HepG2 (cell line): ENCODE measurements around the gene GAS5. TPM values are rescaled to one million over a fixed set of nuclear protein-coding genes. Genes with fewer than 3 reads are reported as not detected.

Source experiments
- CHCHD3 ChIP-seq: sonication (generic); formaldehyde crosslinking; IDR thresholded peaks from 2 replicates; pipeline ENCODE4 v1.8.0; 2022; ENCODE audit warnings: mild to moderate bottlenecking, missing genetic modification reagents, moderate library complexity
- DMAP1 ChIP-seq: IDR thresholded peaks from 2 replicates; pipeline ENCODE4 v1.6.1; 2016
- KLF13 ChIP-seq: sonication (generic); formaldehyde crosslinking; IDR thresholded peaks from 2 replicates; pipeline ENCODE4 v1.4.0; 2020; ENCODE audit warnings: mild to moderate bottlenecking, missing genetic modification reagents
- KLF16 ChIP-seq, 2 experiments: sonication (generic) in 1 of 2; formaldehyde crosslinking in 1 of 2; IDR thresholded peaks; 2 replicates each; pipeline versions ENCODE4 v1.6.1 to v1.8.0; 2016 to 2023; ENCODE audit warnings: missing genetic modification reagents in 2 of 2, missing compliant biosample characterization in 1 of 2
- KMT2A ChIP-seq: sonication (generic); formaldehyde crosslinking; IDR thresholded peaks from 2 replicates; pipeline ENCODE4 v1.4.0; 2020; ENCODE audit warnings: missing genetic modification reagents
- MBNL3 ChIP-seq: fragments of 250-450 bp; sonication (Bioruptor Pico); conservative IDR thresholded peaks from 2 replicates; pipeline ENCODE4 v1.8.0; 2022; ENCODE audit warnings: mild to moderate bottlenecking, inconsistent platforms
- NFE2 ChIP-seq: sonication (generic); formaldehyde crosslinking; IDR thresholded peaks from 2 replicates; pipeline ENCODE4 v1.4.0; 2020; ENCODE audit warnings: missing genetic modification reagents
- POLR2AphosphoS5 ChIP-seq: IDR thresholded peaks from 2 replicates; pipeline ENCODE4 v1.6.1; 2012; ENCODE audit warnings: low read depth, low read length
- SALL2 ChIP-seq: sonication (generic); formaldehyde crosslinking; IDR thresholded peaks from 2 replicates; pipeline ENCODE4 v1.8.1; 2023; ENCODE audit warnings: mild to moderate bottlenecking, missing genetic modification reagents, inconsistent platforms
- TSC22D2 ChIP-seq: sonication (generic); formaldehyde crosslinking; IDR thresholded peaks from 2 replicates; pipeline ENCODE4 v1.5.1; 2020; ENCODE audit warnings: missing genetic modification reagents, mild to moderate bottlenecking, borderline replicate concordance
- ZFP36L1 ChIP-seq: sonication (generic); formaldehyde crosslinking; IDR thresholded peaks from 2 replicates; pipeline ENCODE4 v1.8.0; 2022; ENCODE audit warnings: mild to moderate bottlenecking, missing genetic modification reagents, moderate library complexity
- ZFP37 ChIP-seq: sonication (generic); formaldehyde crosslinking; IDR thresholded peaks from 2 replicates; pipeline ENCODE4 v1.4.0; 2020; ENCODE audit warnings: missing genetic modification reagents, borderline replicate concordance
- ZNF619 ChIP-seq: sonication (generic); formaldehyde crosslinking; IDR thresholded peaks from 2 replicates; pipeline ENCODE4 v1.4.0; 2020; ENCODE audit warnings: mild to moderate bottlenecking, missing genetic modification reagents
- ZNF777 ChIP-seq: sonication (generic); formaldehyde crosslinking; IDR thresholded peaks from 2 replicates; pipeline ENCODE4 v1.4.0; 2020; ENCODE audit warnings: missing genetic modification reagents
- ZNF788 ChIP-seq: sonication (generic); formaldehyde crosslinking; IDR thresholded peaks from 2 replicates; pipeline ENCODE4 v1.5.0; 2020; ENCODE audit warnings: mild to moderate bottlenecking, missing genetic modification reagents, borderline replicate concordance
- ZSCAN31 ChIP-seq: sonication (generic); formaldehyde crosslinking; IDR thresholded peaks from 2 replicates; pipeline ENCODE4 v1.5.0; 2020; ENCODE audit warnings: low read depth, mild to moderate bottlenecking, missing genetic modification reagents
- polyA plus RNA-seq, 8 experiments: library from polyadenylated mRNA; depleted of rRNA in 3 of 8; stranded (reverse) in 7 of 8; unstranded in 1 of 8; fragments of >200 nt; fragmentation: Illumina TruSeq in 4 of 8; extraction: Trizol in 4 of 8; gene quantifications; 2 replicates each; pipeline versions ENCODE4 v1.2.1 to v1.2.3, GENCODE V29; 2011 to 2016; ENCODE audit warnings: low read depth in 4 of 8, missing spikeins in 1 of 8, mixed read lengths in 1 of 8; ENCODE audit not compliant: insufficient read depth in 1 of 8
- total RNA-seq, 5 experiments: library from RNA; depleted of rRNA; stranded (reverse); fragments of >200 nt; fragmentation: Illumina TruSeq; extraction: Trizol; gene quantifications; 2 replicates each; pipeline ENCODE4 v1.2.3, GENCODE V29; 2016; ENCODE audit warnings: low read depth in 1 of 5
- TF ChIP-seq, protein P1 (sequence below): sonication (generic); formaldehyde crosslinking; IDR thresholded peaks from 2 replicates; pipeline ENCODE4 v1.9.0; 2022; ENCODE audit warnings: low read depth, missing genetic modification reagents
- TF ChIP-seq, protein P2 (sequence below): sonication (generic); IDR thresholded peaks from 2 replicates; pipeline ENCODE4 v1.6.1; 2016; ENCODE audit warnings: low read depth, borderline replicate concordance
- TF ChIP-seq, protein P3 (sequence below): sonication (generic); formaldehyde crosslinking; IDR thresholded peaks from 2 replicates; pipeline ENCODE4 v1.5.0; 2020; ENCODE audit warnings: missing genetic modification reagents
- TF ChIP-seq, protein P4 (sequence below): sonication (generic); formaldehyde crosslinking; IDR thresholded peaks from 2 replicates; pipeline ENCODE4 v1.8.1; 2022; ENCODE audit warnings: mild to moderate bottlenecking, missing genetic modification reagents
- TF ChIP-seq, protein P5 (sequence below): sonication (generic); formaldehyde crosslinking; IDR thresholded peaks from 2 replicates; pipeline ENCODE4 v1.5.1; 2020; ENCODE audit warnings: mild to moderate bottlenecking, missing genetic modification reagents, borderline replicate concordance
- TF ChIP-seq, protein P6 (sequence below): sonication (generic); formaldehyde crosslinking; IDR thresholded peaks from 2 replicates; pipeline ENCODE4 v1.5.0; 2020; ENCODE audit warnings: mild to moderate bottlenecking, missing genetic modification reagents

GAS5 gene
- total and polyA plus RNA-seq, 2 of the 13 experiments (the other 11 are each of a cell fraction or from before 2014, with no cell fraction given), result 352 to 738 TPM

DNA sequence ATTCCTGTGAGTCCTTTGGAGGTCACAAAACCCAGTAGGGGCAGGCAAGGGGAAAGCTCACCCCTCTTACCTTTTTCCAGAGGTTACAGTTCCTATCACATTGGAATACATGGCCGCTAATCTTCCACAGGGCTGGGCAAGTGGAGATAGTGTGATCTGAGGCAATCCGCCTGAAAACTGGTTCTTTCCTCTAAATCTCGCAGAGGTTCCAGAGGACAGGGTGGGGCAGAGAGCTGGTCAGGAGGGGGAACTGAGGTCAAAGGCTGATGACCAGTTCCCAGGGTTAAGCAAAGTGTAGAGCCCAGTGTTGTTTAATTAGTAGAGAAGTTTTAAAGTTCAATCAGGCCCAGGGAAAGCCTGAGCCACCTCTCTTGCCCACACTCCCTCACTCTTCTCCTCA, 49.4 kb upstream of the GAS5 start, which contains the start of gene SERPINC1 (continued):
- TF ChIP-seq, protein P1, sequence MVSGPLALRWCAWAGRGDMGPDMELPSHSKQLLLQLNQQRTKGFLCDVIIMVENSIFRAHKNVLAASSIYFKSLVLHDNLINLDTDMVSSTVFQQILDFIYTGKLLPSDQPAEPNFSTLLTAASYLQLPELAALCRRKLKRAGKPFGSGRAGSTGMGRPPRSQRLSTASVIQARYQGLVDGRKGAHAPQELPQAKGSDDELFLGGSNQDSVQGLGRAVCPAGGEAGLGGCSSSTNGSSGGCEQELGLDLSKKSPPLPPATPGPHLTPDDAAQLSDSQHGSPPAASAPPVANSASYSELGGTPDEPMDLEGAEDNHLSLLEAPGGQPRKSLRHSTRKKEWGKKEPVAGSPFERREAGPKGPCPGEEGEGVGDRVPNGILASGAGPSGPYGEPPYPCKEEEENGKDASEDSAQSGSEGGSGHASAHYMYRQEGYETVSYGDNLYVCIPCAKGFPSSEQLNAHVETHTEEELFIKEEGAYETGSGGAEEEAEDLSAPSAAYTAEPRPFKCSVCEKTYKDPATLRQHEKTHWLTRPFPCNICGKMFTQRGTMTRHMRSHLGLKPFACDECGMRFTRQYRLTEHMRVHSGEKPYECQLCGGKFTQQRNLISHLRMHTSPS (CRISPR knock-in tag), result no peak
- TF ChIP-seq MBNL3 (CRISPR knock-in tag), result no peak
- TF ChIP-seq SALL2, result no peak
- TF ChIP-seq, protein P2, sequence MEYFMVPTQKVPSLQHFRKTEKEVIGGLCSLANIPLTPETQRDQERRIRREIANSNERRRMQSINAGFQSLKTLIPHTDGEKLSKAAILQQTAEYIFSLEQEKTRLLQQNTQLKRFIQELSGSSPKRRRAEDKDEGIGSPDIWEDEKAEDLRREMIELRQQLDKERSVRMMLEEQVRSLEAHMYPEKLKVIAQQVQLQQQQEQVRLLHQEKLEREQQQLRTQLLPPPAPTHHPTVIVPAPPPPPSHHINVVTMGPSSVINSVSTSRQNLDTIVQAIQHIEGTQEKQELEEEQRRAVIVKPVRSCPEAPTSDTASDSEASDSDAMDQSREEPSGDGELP, result no peak
- TF ChIP-seq POLR2AphosphoS5, result peak; percentile 80
- 0 out of 2 replicates have a peak, but pooled peaks have one; percentile 60 for TF ChIP-seq KMT2A (CRISPR knock-in tag)
- no peak for TF ChIP-seq KLF16 (CRISPR knock-in tag; IDR thresholded peaks at IDR 0.05)
- peak; percentile 55; the same call in 1 of the 2 replicates for TF ChIP-seq DMAP1 (CRISPR knock-in tag)
- TF ChIP-seq, protein P3, sequence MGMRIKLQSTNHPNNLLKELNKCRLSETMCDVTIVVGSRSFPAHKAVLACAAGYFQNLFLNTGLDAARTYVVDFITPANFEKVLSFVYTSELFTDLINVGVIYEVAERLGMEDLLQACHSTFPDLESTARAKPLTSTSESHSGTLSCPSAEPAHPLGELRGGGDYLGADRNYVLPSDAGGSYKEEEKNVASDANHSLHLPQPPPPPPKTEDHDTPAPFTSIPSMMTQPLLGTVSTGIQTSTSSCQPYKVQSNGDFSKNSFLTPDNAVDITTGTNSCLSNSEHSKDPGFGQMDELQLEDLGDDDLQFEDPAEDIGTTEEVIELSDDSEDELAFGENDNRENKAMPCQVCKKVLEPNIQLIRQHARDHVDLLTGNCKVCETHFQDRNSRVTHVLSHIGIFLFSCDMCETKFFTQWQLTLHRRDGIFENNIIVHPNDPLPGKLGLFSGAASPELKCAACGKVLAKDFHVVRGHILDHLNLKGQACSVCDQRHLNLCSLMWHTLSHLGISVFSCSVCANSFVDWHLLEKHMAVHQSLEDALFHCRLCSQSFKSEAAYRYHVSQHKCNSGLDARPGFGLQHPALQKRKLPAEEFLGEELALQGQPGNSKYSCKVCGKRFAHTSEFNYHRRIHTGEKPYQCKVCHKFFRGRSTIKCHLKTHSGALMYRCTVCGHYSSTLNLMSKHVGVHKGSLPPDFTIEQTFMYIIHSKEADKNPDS (CRISPR knock-in tag), result no peak
- no peak for TF ChIP-seq TSC22D2
- no peak for TF ChIP-seq KLF13
- TF ChIP-seq ZFP37 (CRISPR knock-in tag), result no peak
- TF ChIP-seq, protein P4, sequence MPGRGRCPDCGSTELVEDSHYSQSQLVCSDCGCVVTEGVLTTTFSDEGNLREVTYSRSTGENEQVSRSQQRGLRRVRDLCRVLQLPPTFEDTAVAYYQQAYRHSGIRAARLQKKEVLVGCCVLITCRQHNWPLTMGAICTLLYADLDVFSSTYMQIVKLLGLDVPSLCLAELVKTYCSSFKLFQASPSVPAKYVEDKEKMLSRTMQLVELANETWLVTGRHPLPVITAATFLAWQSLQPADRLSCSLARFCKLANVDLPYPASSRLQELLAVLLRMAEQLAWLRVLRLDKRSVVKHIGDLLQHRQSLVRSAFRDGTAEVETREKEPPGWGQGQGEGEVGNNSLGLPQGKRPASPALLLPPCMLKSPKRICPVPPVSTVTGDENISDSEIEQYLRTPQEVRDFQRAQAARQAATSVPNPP, result no peak
- no peak for TF ChIP-seq CHCHD3 (CRISPR knock-in tag)
- TF ChIP-seq ZFP36L1 (CRISPR knock-in tag), result no peak
- no peak; the same call in 1 of the 2 replicates for TF ChIP-seq ZNF788 (CRISPR knock-in tag)
- no peak for TF ChIP-seq NFE2
- TF ChIP-seq, protein P5, sequence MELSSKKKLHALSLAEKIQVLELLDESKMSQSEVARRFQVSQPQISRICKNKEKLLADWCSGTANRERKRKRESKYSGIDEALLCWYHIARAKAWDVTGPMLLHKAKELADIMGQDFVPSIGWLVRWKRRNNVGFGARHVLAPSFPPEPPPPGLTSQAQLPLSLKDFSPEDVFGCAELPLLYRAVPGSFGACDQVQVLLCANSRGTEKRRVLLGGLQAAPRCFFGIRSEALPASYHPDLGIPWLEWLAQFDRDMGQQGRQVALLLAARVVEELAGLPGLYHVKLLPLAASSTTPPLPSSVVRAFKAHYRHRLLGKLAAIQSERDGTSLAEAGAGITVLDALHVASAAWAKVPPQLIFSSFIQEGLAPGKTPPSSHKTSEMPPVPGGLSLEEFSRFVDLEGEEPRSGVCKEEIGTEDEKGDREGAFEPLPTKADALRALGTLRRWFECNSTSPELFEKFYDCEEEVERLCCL (CRISPR knock-in tag), result no peak
- TF ChIP-seq, protein P6, sequence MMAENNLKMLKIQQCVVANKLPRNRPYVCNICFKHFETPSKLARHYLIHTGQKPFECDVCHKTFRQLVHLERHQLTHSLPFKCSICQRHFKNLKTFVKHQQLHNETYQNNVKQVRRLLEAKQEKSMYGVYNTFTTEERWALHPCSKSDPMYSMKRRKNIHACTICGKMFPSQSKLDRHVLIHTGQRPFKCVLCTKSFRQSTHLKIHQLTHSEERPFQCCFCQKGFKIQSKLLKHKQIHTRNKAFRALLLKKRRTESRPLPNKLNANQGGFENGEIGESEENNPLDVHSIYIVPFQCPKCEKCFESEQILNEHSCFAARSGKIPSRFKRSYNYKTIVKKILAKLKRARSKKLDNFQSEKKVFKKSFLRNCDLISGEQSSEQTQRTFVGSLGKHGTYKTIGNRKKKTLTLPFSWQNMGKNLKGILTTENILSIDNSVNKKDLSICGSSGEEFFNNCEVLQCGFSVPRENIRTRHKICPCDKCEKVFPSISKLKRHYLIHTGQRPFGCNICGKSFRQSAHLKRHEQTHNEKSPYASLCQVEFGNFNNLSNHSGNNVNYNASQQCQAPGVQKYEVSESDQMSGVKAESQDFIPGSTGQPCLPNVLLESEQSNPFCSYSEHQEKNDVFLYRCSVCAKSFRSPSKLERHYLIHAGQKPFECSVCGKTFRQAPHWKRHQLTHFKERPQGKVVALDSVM (CRISPR knock-in tag), result no peak
- TF ChIP-seq ZNF619 (CRISPR knock-in tag), result no peak
- no peak for TF ChIP-seq ZNF777
- TF ChIP-seq ZSCAN31 (CRISPR knock-in tag), result peak; percentile 64; the same call in 1 of the 2 replicates
